Upper lobe of right lung (tissue), 1 donor: ENCODE data around the gene DNAJB2. TPM values are rescaled to one million over a fixed set of nuclear protein-coding genes. Genes with fewer than 3 reads are reported as not detected.
"Not testable (repeated sequence)": the region's sequence is repeated elsewhere in the genome, so short reads cannot be mapped to it uniquely, and the experiment has no call there.

Source experiments
- ATAC-seq: fragments of 200-7000 bp; cut with Tn5 transposase; one replicate; pipeline ENCODE4 v1.9.1; 2020; ENCODE audit warnings: mild to moderate bottlenecking, moderate library complexity
- DNase-seq: peaks from one replicate; pipeline ENCODE4 v3.0.0-alpha.2; 2020
- H3K27ac ChIP-seq: fragments of 200-600 bp; one replicate; pipeline ENCODE4 v1.8.0; 2022
- H3K27me3 ChIP-seq: fragments of 200-600 bp; one replicate; pipeline ENCODE4 v1.8.0; 2022; ENCODE audit warnings: mild to moderate bottlenecking
- H3K36me3 ChIP-seq: fragments of 200-600 bp; one replicate; pipeline ENCODE4 v1.8.0; 2022
- H3K4me1 ChIP-seq: fragments of 200-600 bp; one replicate; pipeline ENCODE4 v1.8.0; 2022
- H3K4me3 ChIP-seq: fragments of 200-600 bp; one replicate; pipeline ENCODE4 v1.8.0; 2022; ENCODE audit warnings: mild to moderate bottlenecking
- H3K9me3 ChIP-seq: fragments of 200-600 bp; one replicate; pipeline ENCODE4 v1.8.0; 2022
- intact Hi-C: fragments of 100-400 bp; cut with DNase I; formaldehyde crosslinking; loops from one replicate; pipeline ENCODE4 v1.11.0; 2022
- total RNA-seq: library from RNA; stranded (reverse); fragmentation: NEBNext Ultra II Directional; extraction: Animal tissue kit (Norgen Biotek cat#: 25700); gene quantifications from one replicate; pipeline ENCODE4 v1.2.1, GENCODE V29; 2021
- TF ChIP-seq, protein P1 (sequence below): fragments of 200-600 bp; IDR thresholded peaks from one replicate; pipeline ENCODE4 v1.8.0; 2022; ENCODE audit warnings: antibody characterized with exemption
- donor health status: DM: no; HTN: yes; CAD: no; lungs with severe emphysema.

The DNAJB2 gene
- total RNA-seq, 1 donor from 2014 or later, result 79.4 TPM

DNA sequence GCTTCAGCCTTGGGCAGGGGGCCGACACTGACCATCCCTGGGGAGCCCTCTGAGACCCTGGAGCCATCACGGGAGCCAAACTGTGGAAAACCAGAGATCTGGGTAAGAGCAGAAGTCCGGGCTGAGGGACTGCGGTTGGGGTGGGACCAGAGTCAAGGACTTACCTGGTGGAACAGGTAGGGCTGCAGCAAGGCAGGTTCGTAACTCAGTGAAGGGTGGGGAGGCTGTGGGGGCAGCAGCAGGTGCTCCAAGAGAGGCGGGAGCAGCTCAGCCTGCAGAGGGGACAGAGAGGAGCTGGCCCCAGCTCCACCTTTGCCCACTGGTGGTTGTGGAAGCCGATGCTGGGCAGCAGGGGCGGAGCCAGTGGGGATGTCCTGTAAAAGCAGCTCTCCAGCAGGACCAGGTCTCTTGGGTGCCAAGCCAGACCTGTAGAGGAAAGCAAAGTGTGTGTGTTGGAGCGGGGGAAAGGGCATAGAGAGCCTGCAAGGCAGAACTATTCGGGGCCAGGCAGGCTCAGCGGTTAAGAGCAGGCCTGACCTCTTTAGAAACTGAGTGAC lies 23.3 kb downstream of the DNAJB2 start:
- DNase-seq, result peak; percentile 51
- TF ChIP-seq, protein P1, sequence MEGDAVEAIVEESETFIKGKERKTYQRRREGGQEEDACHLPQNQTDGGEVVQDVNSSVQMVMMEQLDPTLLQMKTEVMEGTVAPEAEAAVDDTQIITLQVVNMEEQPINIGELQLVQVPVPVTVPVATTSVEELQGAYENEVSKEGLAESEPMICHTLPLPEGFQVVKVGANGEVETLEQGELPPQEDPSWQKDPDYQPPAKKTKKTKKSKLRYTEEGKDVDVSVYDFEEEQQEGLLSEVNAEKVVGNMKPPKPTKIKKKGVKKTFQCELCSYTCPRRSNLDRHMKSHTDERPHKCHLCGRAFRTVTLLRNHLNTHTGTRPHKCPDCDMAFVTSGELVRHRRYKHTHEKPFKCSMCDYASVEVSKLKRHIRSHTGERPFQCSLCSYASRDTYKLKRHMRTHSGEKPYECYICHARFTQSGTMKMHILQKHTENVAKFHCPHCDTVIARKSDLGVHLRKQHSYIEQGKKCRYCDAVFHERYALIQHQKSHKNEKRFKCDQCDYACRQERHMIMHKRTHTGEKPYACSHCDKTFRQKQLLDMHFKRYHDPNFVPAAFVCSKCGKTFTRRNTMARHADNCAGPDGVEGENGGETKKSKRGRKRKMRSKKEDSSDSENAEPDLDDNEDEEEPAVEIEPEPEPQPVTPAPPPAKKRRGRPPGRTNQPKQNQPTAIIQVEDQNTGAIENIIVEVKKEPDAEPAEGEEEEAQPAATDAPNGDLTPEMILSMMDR, result no peak

DNA sequence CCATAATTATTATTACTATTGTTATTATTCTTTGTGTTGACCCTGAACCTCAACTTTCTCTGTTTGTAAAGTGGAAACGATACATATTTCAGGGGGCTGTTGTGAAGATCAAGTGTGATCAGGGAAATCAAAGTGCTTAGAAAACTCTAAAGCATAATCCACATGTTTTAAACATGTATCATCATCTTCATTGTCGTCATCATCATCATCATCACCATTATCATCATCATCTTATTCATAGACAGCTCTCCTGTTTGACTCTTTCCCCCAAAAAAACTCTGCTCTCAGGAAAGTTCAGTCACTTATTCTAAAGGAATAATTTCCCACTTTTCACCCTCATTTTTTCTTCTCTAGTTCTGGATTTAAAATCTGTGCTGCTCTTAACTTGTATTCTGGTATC lies 25.1 kb downstream of the DNAJB2 start:
- no peaks in the 10 kb centered on the region for H3K4me1 ChIP-seq
- H3K27ac ChIP-seq, result no peak overlapping the region
- DNase-seq (no peak), ATAC-seq (no peak)
- H3K27me3 ChIP-seq, result peaks cover 43% of the 10 kb centered on the region
- H3K36me3 ChIP-seq, result no peaks in the 10 kb centered on the region
- H3K4me3 ChIP-seq, result no peak overlapping the region
- TF ChIP-seq, protein P1, result no peak
- intact Hi-C loops, result no loop called here
- H3K9me3 ChIP-seq, result no peaks in the 10 kb centered on the region

More for the DNA sequence above, 23.3 kb downstream of the DNAJB2 start:
- Histone ChIP-seq H3K4me1 (peaks cover 3% of the 10 kb centered on the region), H3K36me3 (no peaks in the 10 kb centered on the region), H3K27me3 (peaks cover 30% of the 10 kb centered on the region), H3K27ac (no peak overlapping the region), H3K4me3 (no peak overlapping the region), H3K9me3 (no peaks in the 10 kb centered on the region)
- intact Hi-C loops, result no loop called here
- no peak for ATAC-seq

DNA sequence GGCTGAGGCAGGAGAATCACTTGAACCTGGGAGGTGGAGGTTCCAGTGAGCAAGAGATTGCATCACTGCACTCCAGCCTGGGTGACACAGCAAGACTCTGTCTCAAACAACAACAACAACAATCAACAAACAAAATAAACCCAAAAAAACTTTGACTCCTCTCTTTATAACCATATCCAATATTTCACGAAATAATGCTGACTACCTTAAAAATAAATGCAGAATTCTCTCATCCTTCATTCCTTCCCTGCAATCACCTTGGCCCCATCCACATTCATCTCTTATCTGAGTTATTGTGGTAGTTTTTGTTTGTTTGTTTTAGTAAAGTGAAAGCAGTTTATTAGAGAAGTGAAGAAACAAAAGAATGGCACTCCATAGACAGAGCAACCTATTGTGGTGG lies 26.9 kb downstream of the DNAJB2 start:
- ATAC-seq, result no peak
- DNase-seq, result no peak
- H3K36me3 ChIP-seq, result no peaks in the 10 kb centered on the region
- H3K27ac ChIP-seq, result no peak overlapping the region
- intact Hi-C loops, result no loop called here
- no peaks in the 10 kb centered on the region for H3K9me3 ChIP-seq
- peaks cover 48% of the 10 kb centered on the region for H3K27me3 ChIP-seq
- H3K4me1 ChIP-seq, result no peaks in the 10 kb centered on the region
- no peak overlapping the region for H3K4me3 ChIP-seq
- TF ChIP-seq, protein P1, result no peak

DNA sequence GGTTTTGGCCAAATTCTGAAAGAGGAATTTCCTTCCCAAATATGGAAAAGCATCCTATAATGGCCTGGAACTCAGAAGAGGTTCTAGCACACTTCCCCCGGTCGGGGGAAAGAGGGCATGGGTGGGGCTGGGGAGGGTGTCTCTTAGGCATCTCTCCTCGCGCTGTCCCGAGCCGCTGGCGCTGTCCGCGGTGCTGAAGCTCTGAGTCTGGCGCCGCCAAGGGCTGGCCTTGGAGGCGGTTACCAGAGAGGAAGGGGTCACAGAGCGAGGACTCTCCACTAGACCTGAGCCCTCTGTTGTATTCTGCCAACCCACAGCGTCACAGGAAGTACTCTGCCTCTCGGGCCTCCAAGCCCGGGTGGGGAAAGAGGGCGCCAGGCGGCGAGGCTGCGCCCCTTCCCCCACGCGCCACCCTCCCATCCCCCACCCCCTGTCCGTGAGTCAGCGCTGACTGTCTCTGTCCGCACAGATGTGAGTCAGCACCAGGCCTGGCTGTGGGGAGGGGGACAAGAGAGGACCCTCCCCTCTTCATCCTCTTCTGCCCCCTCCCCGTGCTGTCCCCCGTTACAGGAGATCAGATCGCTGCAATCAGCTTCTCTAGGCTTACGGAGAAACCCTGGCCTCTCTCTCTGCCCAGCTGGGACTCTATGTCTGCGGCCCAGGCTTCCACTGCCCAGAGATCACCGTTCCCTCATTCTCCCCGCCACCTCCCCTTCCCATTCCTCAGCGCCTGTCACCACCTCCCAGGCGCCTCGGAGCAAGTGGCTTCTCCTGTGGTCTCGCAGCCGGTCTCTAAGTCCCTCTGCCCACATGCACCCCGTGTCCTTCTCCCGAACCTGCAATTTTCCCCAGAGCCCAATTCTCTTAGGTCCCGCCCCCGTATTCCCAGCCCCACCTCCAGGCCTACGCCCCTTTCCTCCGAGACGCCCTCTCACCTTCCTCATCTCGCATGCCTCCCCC lies 29.3 kb downstream of the DNAJB2 start:
- DNase-seq, result peak; percentile 79
- TF ChIP-seq, protein P1, result no peak
- no peaks in the 10 kb centered on the region for H3K4me1 ChIP-seq
- intact Hi-C loops, result no loop called here
- H3K27ac ChIP-seq, result no peak overlapping the region
- peaks cover 51% of the 10 kb centered on the region for H3K27me3 ChIP-seq
- no peaks in the 10 kb centered on the region for H3K36me3 ChIP-seq
- no peaks in the 10 kb centered on the region for H3K9me3 ChIP-seq
- no peak overlapping the region for H3K4me3 ChIP-seq
- peak; percentile 83 for ATAC-seq

DNA sequence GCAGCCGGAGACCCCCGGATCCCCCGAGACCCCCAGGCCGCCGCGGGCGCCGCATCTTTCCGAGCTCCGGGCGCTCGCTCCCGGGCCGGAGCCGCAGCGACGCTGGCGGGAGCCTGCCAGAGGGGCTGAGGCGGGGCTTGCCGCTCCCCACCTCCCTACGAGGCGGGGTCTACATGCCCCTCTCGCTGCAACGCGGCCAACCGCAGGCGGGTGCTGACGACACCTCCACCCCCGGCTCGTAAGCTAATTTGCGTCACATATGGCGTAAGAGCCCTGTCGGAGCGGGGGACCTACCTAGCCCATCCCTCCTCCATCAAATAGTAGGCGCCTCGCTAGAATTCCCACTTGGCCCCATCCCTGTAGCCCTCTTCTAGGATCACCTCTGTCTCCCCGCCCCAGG lies 30.1 kb downstream of the DNAJB2 start, which contains the start of gene PTPRN:
Gene PTPRN (minus strand): TSS at position 124 of the 400 bp plus-strand sequence. CDS start 69 bp downstream, at position 55.
- H3K36me3 ChIP-seq, result no peaks in the 10 kb centered on the region
- H3K4me3 ChIP-seq, result no peak within 1 kb of the TSS
- no peaks in the 10 kb centered on the region for H3K9me3 ChIP-seq
- peaks cover 51% of the 10 kb centered on the region for H3K27me3 ChIP-seq
- TF ChIP-seq, protein P1, result no peak
- ATAC-seq (no peak), DNase-seq (peak; percentile 49)
- no peaks in the 10 kb centered on the region for H3K4me1 ChIP-seq
- no peak within 1 kb of the TSS for H3K27ac ChIP-seq
- intact Hi-C loops, result no loop called here

DNA sequence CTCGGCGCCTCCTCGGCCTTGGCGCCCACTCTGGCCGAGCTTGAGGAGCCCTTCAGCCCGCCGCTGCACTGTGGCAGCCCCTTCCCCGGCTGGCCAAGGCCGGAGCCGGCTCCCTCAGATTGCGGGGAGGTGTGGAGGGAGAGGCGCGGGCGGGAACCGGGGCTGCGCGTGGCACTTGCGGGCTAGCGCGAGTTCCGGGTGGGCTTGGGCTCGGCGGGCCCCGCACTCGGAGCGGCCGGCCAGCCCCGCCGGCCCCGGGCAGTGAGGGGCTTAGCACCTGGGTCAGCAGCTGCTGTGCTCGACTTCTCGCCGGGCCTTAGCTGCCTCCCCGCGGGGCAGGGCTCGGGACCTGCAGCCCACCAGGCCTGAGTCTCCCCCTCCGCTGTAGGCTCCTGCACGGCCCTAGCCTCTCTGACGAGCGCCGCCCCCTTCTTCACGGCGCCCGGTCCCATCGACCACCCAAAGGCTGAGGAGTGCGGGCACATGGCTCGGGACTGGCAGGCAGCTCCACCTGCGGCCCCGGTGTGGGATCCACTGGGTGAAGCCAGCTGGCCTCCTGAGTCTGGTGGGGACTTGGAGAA lies 33.6 kb downstream of the DNAJB2 start:
- H3K36me3 ChIP-seq, ATAC-seq, H3K27ac ChIP-seq, H3K4me3 ChIP-seq, DNase-seq, intact Hi-C loops, H3K9me3 ChIP-seq, H3K4me1 ChIP-seq: not testable (repeated sequence)
- H3K27me3 ChIP-seq, result peaks cover 42% of the 10 kb centered on the region
